Measurements from ENCODE around the gene FOLR1.
"Not testable (repeated sequence)": the region's sequence is repeated elsewhere in the genome, so short reads cannot be mapped to it uniquely, and the experiment has no call there.

FOLR1 gene

DNA sequence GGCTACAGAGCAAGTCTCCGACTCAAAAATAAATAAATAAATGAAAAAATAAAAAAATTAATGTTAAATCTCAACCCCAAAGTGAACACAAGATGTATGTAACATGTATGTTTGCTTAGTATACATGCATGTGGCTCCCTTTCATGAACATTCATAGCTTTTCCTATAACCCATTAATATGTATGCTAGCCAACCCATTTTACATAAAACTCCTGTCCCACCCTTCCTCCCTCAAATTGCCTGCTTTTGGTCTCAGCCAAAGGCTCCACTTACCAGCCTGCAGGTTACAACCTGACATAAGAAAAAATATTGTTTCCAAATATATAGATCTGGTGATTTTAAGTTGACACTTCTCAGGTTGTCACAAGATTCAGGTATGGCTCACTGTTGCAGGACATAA is 3.7 kb upstream of the FOLR1 start:
- DNase-seq = no peak

DNA sequence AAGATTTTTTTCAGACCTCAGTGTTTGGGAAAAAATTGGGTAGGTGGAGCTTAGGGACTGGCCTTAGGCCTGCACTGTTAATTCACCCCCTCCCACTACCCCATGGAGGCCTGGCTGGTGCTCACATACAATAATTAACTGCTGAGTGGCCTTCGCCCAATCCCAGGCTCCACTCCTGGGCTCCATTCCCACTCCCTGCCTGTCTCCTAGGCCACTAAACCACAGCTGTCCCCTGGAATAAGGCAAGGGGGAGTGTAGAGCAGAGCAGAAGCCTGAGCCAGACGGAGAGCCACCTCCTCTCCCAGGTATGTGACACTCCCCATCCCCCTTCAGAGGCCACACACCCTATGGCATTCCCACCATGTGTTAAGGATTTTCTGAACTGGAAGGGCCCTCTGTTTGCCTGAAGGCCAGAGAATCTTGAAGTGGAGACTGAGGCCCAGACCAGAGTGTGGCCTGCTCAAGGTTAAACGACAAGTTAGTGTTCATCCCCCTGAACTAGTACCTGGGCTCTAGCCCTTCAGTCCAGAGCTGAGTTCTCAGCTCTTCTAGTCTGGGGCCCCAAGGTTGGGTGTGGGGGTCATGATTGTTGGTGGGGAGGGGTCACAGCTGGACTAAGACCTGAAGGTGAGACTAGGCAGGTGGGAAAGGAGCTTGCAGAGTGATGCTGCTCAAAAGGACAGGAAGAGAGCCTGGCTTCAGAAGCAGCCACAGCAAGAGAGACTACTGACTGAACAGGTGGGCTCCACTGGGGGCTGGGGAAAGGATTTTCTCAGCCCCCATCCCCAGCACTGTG is 2.3 kb upstream of the FOLR1 start:
- DNase-seq = no peak

DNA sequence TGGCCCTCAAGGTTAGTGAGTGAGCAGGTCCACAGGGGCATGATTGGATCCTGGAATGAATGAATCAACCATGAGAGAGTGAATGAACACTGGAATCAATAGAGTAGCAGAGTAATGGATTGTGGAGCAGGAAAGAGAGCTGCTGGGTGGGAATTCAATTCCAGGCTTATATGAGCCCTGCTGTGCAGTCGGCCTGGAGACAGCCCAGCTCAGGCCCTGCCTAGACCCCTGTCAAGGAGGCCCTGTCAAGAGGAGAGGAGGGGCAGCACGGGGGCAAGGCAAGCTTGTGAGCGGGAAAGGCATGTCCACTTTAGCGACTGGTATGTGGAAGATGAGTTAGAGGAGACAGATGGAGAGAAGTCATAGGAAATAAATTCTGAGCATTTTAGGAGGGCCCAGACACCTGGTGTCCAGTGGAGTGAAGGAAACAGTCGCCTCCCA is 1.3 kb upstream of the FOLR1 start:
- DNase-seq = no peak

DNA sequence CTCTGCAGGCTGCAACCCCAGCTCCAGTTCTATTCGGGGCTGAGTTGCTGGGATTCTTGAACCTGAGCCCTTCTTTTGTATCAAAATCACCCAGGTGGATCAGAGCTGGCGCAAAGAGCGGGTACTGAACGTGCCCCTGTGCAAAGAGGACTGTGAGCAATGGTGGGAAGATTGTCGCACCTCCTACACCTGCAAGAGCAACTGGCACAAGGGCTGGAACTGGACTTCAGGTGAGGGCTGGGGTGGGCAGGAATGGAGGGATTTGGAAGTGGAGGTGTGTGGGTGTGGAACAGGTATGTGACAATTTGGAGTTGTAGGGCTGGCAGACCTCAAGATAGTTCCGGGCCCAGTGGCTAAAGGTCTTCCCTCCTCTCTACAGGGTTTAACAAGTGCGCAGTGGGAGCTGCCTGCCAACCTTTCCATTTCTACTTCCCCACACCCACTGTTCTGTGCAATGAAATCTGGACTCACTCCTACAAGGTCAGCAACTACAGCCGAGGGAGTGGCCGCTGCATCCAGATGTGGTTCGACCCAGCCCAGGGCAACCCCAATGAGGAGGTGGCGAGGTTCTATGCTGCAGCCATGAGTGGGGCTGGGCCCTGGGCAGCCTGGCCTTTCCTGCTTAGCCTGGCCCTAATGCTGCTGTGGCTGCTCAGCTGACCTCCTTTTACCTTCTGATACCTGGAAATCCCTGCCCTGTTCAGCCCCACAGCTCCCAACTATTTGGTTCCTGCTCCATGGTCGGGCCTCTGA is 3.8 kb downstream of the FOLR1 start:
- no peak for DNase-seq

DNA sequence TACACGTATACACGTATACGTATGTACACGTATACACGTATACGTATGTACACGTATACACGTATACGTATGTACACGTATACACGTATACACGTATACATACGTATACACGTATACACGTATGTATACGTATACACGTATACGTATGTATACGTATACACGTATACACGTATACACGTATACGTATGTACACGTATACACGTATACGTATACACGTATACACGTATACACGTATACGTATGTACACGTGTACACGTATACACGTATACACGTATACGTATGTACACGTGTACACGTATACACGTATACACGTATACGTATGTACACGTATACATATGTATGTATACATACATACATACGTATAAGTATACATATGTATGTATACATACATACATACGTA is 9.5 kb downstream of the FOLR1 start:
- not testable (repeated sequence) for DNase-seq

DNA sequence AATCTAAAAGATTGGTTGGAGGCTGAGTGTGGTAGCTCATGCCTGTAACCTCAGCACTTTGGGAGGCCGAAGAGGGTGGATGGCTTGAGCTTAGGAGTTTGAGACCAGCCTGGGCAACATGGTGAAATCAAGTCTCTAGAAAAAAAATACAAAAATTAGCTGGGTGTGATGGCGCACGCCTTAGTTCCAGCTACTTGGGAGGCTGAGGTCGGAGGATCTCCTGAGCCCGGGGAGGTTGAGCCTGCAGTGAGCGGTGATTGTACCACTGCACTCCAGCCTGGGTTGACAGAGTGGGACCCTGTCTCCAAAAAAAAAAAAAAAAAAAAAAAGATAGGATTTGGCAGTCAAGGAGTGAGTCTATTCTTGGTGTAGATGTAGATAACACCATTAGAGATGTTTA is 10.6 kb downstream of the FOLR1 start:
- DNase-seq = no peak

DNA sequence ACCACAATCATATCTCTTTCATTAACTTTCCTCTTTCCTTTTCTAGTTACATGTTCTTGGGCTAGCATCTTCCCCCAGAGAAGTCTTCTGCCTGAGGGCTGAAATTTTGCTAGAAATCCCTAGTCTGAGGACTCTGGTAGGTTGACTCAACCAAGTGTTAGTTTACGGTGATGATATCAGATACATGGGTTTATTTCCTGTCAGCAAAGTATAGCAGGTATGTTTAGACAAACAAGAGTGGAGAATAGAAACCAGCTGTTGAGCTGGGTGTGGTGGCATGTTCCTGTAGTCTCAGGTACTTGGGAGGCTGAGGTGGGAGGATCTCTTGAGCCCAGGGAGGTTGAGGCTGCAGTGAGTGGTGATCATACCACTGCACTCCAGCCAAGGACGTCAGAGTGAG is 11.2 kb downstream of the FOLR1 start:
- no peak for DNase-seq

DNA sequence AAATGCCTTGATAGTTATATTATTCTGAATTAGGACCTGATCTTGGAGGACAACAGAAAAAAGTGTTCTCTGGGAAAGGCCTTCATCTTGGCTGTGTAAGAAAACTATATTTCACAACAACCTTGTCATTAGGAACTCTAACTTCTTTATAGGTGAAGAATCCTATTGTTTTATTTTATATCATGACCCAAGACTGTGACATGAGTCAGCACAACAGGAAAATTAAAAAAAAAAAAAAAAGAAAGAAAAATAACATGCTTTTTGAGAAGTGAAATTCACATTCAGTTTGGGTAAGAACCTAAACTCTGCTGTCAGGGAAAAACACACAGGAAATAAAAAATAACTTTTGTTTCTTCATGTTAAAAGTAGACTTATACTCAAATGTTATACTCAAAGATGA is 12.9 kb downstream of the FOLR1 start:
- no peak for DNase-seq

DNA sequence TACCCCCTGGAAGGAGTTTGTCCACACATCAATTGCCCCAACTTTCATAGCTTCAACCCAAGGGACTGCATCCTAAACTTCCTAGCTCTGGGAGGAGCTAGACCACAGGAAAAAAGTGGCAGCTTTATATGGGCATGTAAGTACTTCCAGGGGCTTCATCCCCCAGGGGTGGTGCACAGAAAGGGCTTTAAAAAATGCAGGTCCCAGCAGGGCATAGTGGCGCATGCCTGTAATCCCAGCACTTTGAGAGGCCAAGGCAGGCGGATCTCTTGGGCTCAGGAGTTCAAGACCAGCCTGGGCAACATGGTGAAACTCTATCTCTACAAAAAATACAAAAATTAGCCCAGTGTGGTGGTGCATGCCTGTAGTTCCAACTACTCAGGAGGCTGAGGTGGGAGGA is 14.9 kb downstream of the FOLR1 start:
- DNase-seq = not testable (repeated sequence)

DNA sequence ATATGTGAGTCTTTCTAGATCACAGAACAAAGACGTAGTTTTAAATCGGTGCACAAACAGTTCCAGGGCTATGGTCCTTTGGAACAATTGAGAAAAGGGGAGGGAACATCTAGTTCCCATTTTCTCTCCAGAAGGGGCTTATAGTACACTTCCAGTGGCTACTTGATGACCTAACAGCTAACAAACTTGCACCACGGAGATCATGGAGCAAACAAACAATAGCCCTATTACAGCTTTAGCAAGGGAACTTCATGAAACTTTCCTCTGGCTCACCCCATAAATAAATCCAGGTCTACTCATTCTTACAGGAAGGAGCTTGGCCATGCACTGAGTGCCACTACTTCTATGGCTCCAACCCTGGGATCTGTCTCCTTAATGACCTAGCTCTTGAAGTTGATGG is 16.3 kb downstream of the FOLR1 start:
- DNase-seq = no peak

DNA sequence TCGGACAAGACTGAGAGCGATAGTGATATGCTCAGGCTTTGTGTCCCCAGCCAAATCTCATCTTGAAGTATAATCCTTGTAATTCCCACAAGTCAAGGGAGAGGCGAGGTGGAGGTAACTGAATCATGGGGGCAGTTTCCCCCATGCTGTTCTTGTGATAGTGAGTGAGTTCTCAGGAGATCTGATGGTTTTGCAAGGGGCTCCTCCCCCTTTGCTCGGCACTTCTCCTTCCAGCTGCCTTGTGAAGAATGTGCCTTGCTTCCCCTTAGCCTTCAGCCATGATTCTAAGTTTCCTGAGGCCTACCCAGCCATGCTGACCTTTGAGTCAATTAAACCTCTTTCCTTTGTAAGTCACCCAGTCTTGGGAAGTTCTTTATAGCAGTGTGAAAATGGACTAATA is 17.2 kb downstream of the FOLR1 start:
- no peak for DNase-seq

DNA sequence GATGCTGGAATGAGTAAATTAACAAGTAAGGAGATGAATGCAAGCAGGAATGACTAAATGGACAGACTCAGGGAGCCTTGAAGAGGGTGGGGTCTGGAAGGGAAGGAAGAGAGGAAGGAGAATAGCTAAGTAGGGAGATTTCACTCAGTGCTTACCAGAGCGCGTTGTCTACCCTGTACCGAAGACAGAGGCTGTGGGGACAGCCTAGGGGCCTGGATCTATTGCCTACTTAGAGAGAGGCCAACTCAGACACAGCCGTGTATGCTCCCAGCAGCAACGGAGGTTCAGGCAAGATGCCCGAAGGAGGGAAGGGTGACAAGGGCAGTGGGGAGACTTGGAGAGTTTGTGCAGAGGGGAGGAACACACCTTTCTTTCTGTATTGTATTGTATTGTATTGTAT is 24.7 kb downstream of the FOLR1 start, which contains the start of gene FOLR2:
Gene FOLR2 (plus strand): TSS at position 157 of the 400 bp plus-strand sequence. CDS start 1,791 bp downstream, outside the sequence.
- no peak for DNase-seq

DNA sequence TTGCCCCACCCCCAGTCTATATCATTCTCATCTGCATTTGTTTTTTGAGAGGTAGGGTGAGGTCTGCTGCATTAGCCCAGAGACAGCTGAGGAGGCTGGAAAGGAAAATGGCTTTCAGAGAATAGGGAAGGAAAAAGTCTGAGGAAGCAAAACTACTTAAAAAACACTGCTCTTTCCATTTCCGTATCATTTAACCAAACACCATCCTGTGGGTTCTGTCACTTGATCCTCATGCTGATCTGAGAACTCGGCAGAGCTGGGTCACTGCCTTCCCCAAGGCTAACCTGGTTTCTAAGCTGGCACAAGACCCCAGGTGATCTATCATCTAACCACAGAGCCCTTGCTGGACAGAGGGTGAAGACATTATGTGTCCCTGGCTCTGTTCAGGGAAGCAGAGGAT is 25.9 kb downstream of the FOLR1 start:
- no peak for DNase-seq

DNA sequence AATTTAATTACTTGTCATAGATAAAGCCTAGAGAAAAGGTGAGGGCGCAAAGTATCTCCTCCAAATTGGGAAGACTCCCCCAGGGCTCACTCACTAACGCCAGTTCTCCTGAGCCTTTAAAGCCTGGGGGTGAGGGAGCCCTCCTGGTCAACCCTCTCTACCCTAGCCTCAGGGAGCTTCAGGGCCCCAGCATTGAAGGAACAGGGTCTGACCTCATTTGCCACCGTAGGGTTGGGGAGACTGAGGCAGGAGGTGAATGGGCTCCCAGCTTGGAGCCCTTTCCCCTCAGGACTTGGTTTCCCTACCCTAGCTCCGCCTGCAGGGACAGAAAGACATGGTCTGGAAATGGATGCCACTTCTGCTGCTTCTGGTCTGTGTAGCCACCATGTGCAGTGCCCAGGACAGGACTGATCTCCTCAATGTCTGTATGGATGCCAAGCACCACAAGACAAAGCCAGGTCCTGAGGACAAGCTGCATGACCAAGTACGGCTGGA is 26.4 kb downstream of the FOLR1 start:
- no peak for DNase-seq

DNA sequence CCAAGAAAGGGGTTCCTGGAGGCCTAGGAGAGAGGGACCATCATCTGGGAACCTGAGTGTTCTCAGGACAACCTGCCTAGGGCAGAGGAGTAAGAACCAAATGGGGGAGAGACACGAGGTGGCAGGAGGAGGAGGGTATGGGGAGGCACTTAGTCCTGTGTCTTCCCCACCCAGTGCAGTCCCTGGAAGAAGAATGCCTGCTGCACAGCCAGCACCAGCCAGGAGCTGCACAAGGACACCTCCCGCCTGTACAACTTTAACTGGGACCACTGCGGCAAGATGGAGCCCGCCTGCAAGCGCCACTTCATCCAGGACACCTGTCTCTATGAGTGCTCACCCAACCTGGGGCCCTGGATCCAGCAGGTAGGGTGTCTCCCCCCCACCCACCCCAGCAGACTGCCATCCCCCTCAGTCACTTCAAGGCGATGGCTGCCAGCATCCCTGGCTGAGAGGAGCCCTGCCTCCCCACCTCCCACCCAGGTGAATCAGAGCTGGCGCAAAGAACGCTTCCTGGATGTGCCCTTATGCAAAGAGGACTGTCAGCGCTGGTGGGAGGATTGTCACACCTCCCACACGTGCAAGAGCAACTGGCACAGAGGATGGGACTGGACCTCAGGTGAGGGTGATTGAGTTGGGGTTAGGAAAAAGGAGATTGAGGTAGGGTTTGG is 28.9 kb downstream of the FOLR1 start:
- DNase-seq = no peak

DNA sequence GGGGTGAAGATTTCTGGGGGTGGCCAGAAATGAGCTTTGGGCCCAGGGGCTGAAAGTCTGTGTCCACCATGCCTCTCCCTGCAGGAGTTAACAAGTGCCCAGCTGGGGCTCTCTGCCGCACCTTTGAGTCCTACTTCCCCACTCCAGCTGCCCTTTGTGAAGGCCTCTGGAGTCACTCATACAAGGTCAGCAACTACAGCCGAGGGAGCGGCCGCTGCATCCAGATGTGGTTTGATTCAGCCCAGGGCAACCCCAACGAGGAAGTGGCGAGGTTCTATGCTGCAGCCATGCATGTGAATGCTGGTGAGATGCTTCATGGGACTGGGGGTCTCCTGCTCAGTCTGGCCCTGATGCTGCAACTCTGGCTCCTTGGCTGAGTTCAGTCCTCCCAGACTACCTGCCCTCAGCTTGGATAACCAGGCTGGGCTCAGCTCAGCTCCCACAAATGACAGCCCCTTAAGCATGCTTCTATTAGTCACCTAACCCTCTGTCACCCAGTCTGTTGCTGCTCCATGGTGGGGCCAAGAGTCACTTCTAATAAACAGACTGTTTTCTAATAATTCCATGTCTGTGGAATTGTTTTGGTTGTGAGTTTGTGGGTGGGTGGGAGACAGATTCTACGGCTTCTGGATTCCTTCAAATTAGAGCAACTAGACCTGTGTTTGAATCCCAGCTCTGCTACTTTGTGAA is 29.6 kb downstream of the FOLR1 start:
- DNase-seq = no peak

DNA sequence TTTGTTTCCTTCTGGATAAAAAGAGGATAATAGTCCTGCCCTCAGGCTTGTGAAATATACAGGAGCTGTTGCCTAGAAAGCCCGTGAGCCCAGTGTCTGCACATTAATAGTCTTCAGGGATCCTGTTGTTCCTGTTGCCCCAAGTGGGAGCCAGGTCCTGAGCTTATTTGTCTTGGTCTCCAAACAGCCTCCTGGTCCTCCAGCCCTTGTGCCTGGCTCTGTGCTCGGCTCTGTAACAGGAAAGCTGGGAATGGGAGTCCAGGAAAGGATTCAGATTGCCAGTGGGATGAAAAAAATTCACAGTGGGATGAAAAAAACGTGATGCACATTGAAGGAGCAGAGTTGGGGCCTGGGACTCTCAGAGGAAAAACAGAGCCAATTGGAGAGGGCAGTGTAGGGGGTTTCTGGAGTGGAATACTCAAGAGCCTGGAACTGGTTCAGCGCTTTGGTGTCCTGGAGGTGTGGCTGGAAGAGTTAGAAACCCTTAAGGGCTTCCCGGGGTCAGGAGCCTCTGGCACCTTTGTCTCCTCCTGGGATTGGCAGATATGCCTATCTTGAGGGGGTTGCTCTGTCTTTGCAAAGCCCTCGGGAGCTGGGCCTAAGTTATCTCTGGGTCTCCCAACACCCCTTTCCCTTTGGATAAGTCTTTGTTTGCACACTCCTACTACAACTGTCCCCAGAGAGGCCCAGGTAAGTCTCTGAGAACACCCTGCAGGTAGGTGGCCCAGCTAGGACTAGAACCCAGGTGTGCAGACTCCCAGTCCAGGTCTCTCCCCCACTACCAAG is 30.4 kb downstream of the FOLR1 start:
- no peak for DNase-seq

DNA sequence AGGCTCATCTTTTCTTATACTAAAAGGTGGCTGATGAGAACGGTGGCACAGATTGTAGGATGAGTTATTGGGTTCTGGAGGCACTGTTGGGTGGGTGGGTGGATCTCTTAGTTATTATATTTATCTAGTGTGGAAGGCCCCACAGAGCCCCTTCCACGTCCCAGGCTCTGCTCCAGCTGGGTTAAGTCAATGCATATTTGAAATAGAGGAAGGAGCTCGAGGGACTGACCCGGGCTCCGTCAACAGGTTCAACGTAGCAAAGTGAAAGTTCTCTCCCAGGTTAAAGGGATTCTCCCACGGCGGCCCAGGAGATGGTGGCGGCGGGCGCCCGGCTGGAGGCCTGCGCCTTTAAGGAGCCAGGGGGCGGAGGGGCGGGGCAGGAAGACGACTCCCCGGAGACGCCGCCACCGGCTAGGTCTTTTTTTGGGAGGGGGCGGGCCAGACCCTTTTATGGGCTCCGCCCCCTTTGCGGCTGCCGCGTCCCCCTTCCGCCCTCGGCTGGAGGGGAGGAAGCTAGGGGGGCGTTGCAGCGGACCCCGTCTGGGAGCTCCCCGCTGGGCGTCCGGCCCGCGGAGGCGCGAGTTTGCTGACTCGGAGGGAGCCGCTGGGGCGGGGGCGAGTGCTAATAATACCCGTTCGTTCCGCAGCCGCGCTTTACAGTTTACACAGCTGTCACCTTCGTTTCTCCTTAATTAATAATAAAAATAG is 31.1 kb downstream of the FOLR1 start:
- DNase-seq = peak; percentile 95

DNA sequence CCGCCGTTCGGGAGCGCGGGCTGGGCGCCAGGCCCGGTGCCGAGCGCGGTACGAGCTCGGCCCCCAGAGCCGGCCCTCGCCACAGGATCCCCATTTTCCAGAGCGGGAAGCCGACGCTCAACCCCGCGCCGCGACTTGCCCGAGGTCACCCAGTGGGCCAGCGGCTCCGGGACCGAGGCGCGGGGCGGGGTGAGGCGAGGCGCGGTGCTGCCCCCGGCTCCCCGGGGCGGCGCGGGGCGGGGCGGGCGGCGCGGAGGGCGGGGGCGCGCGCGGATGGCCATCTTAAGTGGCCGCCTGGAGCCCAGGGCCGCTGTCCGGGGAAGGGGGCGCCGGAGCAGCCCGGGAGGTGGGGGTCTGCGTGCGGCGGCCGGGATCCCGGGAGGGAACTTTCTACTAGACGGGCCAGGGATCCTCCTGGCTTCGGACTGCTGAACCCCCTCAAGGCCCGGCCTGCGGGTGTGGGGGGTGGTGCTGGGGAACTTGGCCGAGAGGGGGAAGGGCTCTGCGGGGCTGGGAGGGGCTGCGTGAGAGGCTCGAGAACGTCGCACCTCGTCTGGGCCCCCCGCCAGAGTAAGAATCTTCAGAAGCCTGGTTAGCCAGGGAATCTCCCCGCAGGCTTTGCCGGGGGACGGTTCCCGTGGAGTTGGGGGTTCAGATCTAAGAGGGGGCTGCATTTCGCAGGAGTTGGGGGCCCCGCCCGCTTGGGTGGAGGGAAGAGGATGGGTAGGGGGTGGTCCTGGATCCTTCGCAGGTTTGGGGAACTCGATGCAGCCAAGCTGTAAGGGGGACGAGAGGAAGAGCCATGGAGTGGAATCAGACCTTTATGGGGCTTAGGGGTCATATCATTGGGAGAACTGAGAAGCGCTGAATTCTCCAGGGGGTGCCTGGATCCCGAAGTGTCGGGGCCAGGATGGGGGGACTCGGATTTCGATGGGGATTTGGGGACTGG is 31.9 kb downstream of the FOLR1 start:
- DNase-seq = peak; percentile 68
